CD4-positive, alpha-beta T cell treated with Interleukin-4 for 4 hours (primary cell): ENCODE results near the gene ITGA6.

Experiments used
- DNase-seq: peaks from one replicate; pipeline ENCODE4 v3.0.0-alpha.2; 2020

Gene ITGA6

GRCh38 chr2:172420216-172420615, 7.2 kb upstream of the ITGA6 start:
- no peak for DNase-seq

GRCh38 chr2:172423160-172423559, 4.2 kb upstream of the ITGA6 start:
- no peak for DNase-seq

GRCh38 chr2:172425336-172425735, 2.0 kb upstream of the ITGA6 start:
- DNase-seq = no peak

GRCh38 chr2:172426635-172427255, 641 bp upstream of the ITGA6 start:
- DNase-seq = no peak

- DNase-seq = peak; percentile 64
These were observed 825 bp downstream of the ITGA6 start for GRCh38 chr2:172427990-172428831.

GRCh38 chr2:172428832-172429210, 1.4 kb downstream of the ITGA6 start:
- DNase-seq = no peak

GRCh38 chr2:172429301-172429968, 2.0 kb downstream of the ITGA6 start:
- no peak for DNase-seq

- no peak for DNase-seq
These were observed 2.6 kb downstream of the ITGA6 start for GRCh38 chr2:172430027-172430426.

- DNase-seq = no peak
These were observed 3.3 kb downstream of the ITGA6 start for GRCh38 chr2:172430678-172431077.

GRCh38 chr2:172431463-172431862, 4.1 kb downstream of the ITGA6 start:
- DNase-seq = no peak

- no peak for DNase-seq
These were observed 4.6 kb downstream of the ITGA6 start for GRCh38 chr2:172431993-172432392.

GRCh38 chr2:172433144-172433543, 5.8 kb downstream of the ITGA6 start:
- no peak for DNase-seq

GRCh38 chr2:172434821-172435605, 7.6 kb downstream of the ITGA6 start:
- DNase-seq = peak; percentile 87

GRCh38 chr2:172435606-172435911, 8.2 kb downstream of the ITGA6 start:
- no peak for DNase-seq

GRCh38 chr2:172436889-172437288, 9.5 kb downstream of the ITGA6 start:
- no peak for DNase-seq

- DNase-seq = peak; percentile 59
These were observed 10.3 kb downstream of the ITGA6 start for GRCh38 chr2:172437419-172438341.

- no peak for DNase-seq
These were observed 11.5 kb downstream of the ITGA6 start for GRCh38 chr2:172438741-172439508.

GRCh38 chr2:172439509-172439860, 12.1 kb downstream of the ITGA6 start:
- DNase-seq = no peak

- no peak for DNase-seq
These were observed 12.5 kb downstream of the ITGA6 start for GRCh38 chr2:172439911-172440310.

GRCh38 chr2:172440795-172441194, 13.4 kb downstream of the ITGA6 start:
- DNase-seq = no peak
